Right lobe of liver (tissue), 6 donors: ENCODE results near the gene SRXN1. TPM values are rescaled to one million over a fixed set of nuclear protein-coding genes. Genes with fewer than 3 reads are reported as not detected.

Experiments
- ATAC-seq, 4 donors: fragments of 200-7000 bp; cut with Tn5 transposase; one replicate each; pipeline ENCODE4 v1.9.1; 2020; ENCODE audit warnings: mild to moderate bottlenecking in 4 of 4, moderate library complexity in 4 of 4
- DNase-seq, 3 donors: peaks; one replicate each; pipeline ENCODE4 v3.0.0-alpha.2; 2020
- H3K27ac ChIP-seq, 3 donors: fragments of 200-600 bp; one replicate each; pipeline ENCODE4 v1.8.0; 2022
- H3K27me3 ChIP-seq, 2 donors: fragments of 200-600 bp; one replicate each; pipeline ENCODE4 v1.8.0; 2022
- H3K36me3 ChIP-seq, 4 donors: fragments of 200-600 bp; sonication (generic) in 1 of 4; one replicate each; pipeline versions ENCODE4 v1.5.1 to v1.8.0; 2017 to 2022; ENCODE audit warnings: control low read depth in 1 of 4
- H3K4me1 ChIP-seq, 4 donors: fragments of 200-600 bp; sonication (generic) in 1 of 4; one replicate each; pipeline versions ENCODE4 v1.5.1 to v1.8.0; 2017 to 2022; ENCODE audit warnings: control low read depth in 1 of 4
- H3K4me3 ChIP-seq, 3 donors: fragments of 200-600 bp; one replicate each; pipeline ENCODE4 v1.8.0; 2022
- H3K9me3 ChIP-seq, 4 donors: fragments of 200-600 bp; sonication (generic) in 1 of 4; one replicate each; pipeline versions ENCODE4 v1.5.1 to v1.8.0; 2017 to 2022; ENCODE audit warnings: control low read depth in 1 of 4
- POLR2A ChIP-seq: fragments of 450-650 bp; IDR thresholded peaks from one replicate; pipeline ENCODE4 v1.6.1; 2017; ENCODE audit warnings: antibody characterized with exemption, mild to moderate bottlenecking
- WGBS: methylation state at CpG from one replicate; pipeline ENCODE4 v1.1.6; 2018; ENCODE audit warnings: low coverage, low lambda C conversion rate; ENCODE audit not compliant: insufficient coverage; ENCODE audit errors: missing lambda C conversion rate; 5-methylcytosine and 5-hydroxymethylcytosine counted together
- intact Hi-C, 2 donors: fragments of 100-400 bp; cut with DNase I; formaldehyde crosslinking; loops; one replicate each; pipeline versions ENCODE4 v1.11.2 to v1.14.1; 2022
- total RNA-seq, 6 experiments: library from RNA; depleted of rRNA in 2 of 6; stranded (reverse); fragments of >200 nt in 2 of 6; fragmentation: NEBNext Ultra II Directional in 3 of 6; extraction: Animal tissue kit (Norgen Biotek cat#: 25700) in 3 of 6; gene quantifications; one replicate each; pipeline versions ENCODE4 v1.1.0 to v1.2.4, GENCODE V29; 2016 to 2023
- TF ChIP-seq, protein P1 (sequence below), 4 donors: fragments of 200-600 bp in 3 of 4; fragments of 450-650 bp in 1 of 4; IDR thresholded peaks; one replicate each; pipeline versions ENCODE4 v1.5.1 to v1.8.0; 2016 to 2022; ENCODE audit warnings: antibody characterized with exemption in 4 of 4, mild to moderate bottlenecking in 2 of 4
- donor health status: DM: no; HTN: yes; CAD: no.
- donor health status: DM: no; HTN: no; CAD: no.
- donor health status: DM: no; HTN: no; CAD: no.
- donor health status: DM: no; HTN: yes; CAD: no.
- donor health status: DM: no; HTN: yes; CAD: no.

The SRXN1 gene
- total RNA-seq, 6 experiments from 2014 or later = 14.4 to 166 (median 46.0) TPM

DNA sequence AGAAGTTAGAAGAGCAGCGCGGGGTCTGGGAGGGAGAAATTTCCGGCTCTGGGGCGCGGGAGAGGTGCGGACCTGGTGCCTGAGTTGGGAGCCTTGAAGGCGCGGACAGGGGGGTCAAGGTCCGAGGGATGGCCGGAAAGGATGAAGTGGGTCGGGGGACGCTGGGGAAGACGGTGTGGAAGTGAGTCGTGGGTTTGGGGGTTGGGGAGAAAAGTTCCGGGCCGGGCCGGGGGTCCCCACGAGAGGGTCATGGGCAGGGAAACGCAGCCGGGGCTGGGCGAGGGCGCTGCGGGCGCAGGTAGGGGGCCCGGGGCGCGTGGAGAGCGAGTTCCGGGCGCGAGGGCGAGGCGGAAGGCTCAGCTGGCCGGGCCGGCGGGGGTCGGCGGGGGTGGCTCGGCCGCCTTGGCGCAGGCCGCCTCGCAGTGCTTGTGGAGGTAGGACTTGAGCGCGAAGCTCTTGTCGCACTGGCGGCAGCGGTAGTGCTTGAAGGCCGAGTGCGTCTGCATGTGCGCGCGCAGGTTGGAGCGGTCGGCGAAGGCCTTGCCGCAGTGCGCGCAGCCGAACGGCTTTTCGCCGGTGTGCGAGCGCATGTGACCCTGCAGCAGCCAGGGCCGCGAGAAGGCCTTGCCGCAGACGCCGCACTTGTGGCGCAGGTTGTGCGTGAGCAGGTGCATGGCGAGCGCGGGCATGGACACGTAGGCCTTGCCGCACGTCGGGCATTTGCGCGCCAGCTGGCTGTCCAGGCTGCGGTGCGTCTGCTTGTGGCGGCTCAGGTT lies 10.5 kb upstream of the SRXN1 start:
- intact Hi-C loops = loop anchor here (10.0 kb wide), 1 partner anchor 99 kb away; no protein-coding TSS in a partner anchor
- no peak overlapping the region for H3K4me3 ChIP-seq
- ATAC-seq (no peak), DNase-seq (peak in 1 of 3 donors; percentile 49)
- H3K27ac ChIP-seq = no peak overlapping the region
- peaks cover 0 to 19% of the 10 kb centered on the region in 2 donors for H3K27me3 ChIP-seq
- H3K4me1 ChIP-seq = no peaks in the 10 kb centered on the region
- H3K9me3 ChIP-seq = no peaks in the 10 kb centered on the region
- 14% methylated on average over 17 of the region's 84 CpGs for WGBS
- no peaks in the 10 kb centered on the region for H3K36me3 ChIP-seq
- TF ChIP-seq, protein P1, sequence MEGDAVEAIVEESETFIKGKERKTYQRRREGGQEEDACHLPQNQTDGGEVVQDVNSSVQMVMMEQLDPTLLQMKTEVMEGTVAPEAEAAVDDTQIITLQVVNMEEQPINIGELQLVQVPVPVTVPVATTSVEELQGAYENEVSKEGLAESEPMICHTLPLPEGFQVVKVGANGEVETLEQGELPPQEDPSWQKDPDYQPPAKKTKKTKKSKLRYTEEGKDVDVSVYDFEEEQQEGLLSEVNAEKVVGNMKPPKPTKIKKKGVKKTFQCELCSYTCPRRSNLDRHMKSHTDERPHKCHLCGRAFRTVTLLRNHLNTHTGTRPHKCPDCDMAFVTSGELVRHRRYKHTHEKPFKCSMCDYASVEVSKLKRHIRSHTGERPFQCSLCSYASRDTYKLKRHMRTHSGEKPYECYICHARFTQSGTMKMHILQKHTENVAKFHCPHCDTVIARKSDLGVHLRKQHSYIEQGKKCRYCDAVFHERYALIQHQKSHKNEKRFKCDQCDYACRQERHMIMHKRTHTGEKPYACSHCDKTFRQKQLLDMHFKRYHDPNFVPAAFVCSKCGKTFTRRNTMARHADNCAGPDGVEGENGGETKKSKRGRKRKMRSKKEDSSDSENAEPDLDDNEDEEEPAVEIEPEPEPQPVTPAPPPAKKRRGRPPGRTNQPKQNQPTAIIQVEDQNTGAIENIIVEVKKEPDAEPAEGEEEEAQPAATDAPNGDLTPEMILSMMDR (IDR thresholded peaks at IDR 0.05) = no peak
- TF ChIP-seq POLR2A = no peak

DNA sequence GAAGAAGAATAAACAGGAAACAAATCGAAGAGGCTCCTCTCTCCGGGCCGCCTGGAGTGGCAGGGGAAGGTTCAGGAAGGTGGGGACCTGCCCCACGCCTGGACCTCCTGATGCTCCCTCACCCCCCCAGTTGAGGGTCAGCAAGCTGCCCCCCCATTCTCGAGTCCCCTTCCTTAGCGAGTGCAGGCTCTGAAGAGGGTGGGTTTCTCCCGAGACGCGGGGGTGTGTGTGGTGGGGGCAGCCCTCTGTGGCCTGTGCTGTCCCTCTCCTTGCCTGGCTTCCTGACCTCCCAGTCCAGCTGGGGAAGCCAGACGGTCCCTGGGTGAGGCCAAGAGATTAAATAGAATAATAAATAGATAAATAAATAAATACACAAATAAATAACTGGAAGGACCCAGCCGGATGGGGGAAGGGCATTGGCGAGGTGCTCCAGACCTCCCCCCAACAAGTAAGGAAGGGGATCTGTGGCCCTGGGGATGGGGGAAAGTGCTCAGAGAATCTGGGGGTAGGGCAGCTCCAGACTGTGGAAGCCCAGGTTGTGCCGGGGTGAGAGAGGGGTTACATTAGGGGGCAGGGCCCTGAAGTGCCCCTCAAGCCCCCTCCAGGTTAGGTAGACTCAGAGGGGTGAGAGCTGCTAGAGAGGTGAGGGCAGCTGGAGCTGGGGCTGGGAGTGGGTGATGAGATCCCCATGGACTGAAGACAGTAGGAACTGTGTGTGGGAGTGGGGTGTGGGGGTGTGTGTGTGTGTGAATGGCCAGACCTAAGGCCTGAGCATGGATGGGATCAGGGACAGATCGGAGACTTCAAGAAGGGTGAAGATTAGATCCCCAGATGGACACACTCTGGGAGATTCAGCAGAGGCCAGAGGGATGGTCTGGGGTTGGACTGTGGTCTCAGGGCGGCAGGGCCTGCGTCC lies 9.5 kb upstream of the SRXN1 start:
- intact Hi-C loops = loop anchor here (10.0 kb wide), 1 partner anchor 98 kb away; no protein-coding TSS in a partner anchor
- no peaks in the 10 kb centered on the region for H3K9me3 ChIP-seq
- H3K27me3 ChIP-seq = peaks cover 0 to 19% of the 10 kb centered on the region in 2 donors
- H3K4me3 ChIP-seq = no peak overlapping the region
- no peaks in the 10 kb centered on the region for H3K36me3 ChIP-seq
- H3K27ac ChIP-seq = no peak overlapping the region
- 20% methylated on average over 10 of the region's 16 CpGs for WGBS
- no peaks in the 10 kb centered on the region for H3K4me1 ChIP-seq
- ATAC-seq = no peak
- TF ChIP-seq, protein P1 (IDR thresholded peaks at IDR 0.05) = no peak
- no peak for TF ChIP-seq POLR2A
- DNase-seq = peak in 1 of 3 donors; percentile 30

DNA sequence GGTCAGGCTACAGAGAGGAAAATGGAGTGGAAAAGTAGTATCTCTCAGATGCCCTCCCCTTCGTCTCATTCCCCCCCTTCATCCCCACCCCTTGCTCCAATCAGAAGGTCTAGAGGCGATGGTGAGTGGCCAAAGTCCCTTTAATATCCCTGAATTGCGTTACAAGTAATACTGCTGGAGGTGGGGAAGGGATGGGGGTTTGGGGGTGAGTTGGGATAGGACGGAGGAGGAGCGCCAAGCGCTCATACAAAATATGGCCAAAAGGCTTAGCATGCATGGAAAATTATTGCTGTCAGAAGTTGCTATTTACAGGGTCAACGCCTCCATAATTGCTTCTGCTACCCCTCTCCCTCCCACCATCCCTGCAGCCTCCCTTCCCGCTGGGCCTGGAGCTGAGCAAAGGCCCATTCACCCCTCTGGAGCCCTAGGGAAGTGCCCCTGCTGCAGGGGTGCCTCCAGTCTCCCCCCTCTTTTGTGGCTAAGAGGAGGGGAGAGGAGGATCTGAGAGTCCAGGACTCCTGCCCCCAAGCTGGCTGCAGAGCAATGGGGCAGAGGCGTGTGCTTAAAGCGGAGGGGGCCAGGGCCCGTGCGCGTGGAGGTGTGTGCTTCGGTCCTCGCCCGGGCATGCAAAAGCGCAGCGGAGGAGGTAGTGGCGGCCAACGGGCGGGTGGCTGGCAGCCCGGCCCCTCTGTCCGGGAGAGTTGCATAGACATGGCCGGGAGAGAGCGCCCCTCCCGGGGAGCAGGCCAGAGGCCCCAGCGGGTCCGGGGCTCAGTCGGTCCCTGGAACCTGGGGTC lies 8.7 kb upstream of the SRXN1 start:
- intact Hi-C loops = loop anchor here (10.0 kb wide), 1 partner anchor 97 kb away; no protein-coding TSS in a partner anchor
- TF ChIP-seq POLR2A = no peak
- TF ChIP-seq, protein P1 (IDR thresholded peaks at IDR 0.05) = no peak
- no peaks in the 10 kb centered on the region for H3K36me3 ChIP-seq
- H3K9me3 ChIP-seq = no peaks in the 10 kb centered on the region
- 34% methylated on average over 7 of the region's 29 CpGs for WGBS
- no peak overlapping the region for H3K27ac ChIP-seq
- H3K4me3 ChIP-seq = no peak overlapping the region
- ATAC-seq (no peak), DNase-seq (no peak)
- peaks cover 0 to 19% of the 10 kb centered on the region in 2 donors for H3K27me3 ChIP-seq
- no peaks in the 10 kb centered on the region for H3K4me1 ChIP-seq

DNA sequence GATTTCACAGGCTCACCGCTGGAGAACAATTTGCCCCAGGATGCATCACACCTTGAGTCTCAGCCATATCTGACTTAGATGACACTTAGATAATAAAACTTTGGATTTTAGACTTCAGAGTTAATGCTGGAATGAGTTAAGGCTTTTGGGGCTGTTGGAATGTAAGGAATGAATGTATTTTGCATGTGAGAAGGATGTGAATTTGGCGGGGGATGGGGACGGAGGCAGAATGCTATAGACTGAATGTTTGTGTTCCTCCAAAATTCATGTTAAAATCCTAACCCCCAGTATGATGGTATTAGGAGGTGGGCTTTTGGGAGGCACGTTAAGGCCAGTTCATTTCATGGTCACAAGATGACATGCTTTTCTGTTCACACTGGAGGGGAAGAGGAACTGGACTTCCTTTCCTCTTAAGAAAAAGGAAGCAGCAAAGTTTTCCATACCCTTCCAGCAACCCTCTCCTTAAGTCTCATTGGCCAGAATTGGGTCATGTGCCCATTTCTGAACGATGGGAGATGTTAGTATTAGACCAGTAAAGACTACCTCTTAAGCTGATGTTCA lies 5.8 kb upstream of the SRXN1 start:
- Histone ChIP-seq H3K27me3 (peaks cover 0 to 10% of the 10 kb centered on the region in 2 donors), H3K27ac (no peak overlapping the region), H3K36me3 (no peaks in the 10 kb centered on the region), H3K4me1 (peaks cover 0 to 4% (median 0%) of the 10 kb centered on the region in 4 donors), H3K4me3 (no peak overlapping the region), H3K9me3 (no peaks in the 10 kb centered on the region)
- no peak for DNase-seq
- intact Hi-C loops = no loop called here
- TF ChIP-seq, protein P1 (IDR thresholded peaks at IDR 0.05) = no peak
- TF ChIP-seq POLR2A = no peak
- ATAC-seq = peak in 1 of 4 donors; percentile 13
- 11% methylated on average over 5 of the region's 5 CpGs for WGBS
